Endometrium (tissue), 2 donors: ENCODE measurements around the gene NDE1.
"Not testable (repeated sequence)": the region's sequence is repeated elsewhere in the genome, so short reads cannot be mapped to it uniquely, and the experiment has no call there.

Experiments used
- FAIRE-seq: peaks from 2 replicates; lab custom pipeline; 2012; peaks lifted over from hg19 to GRCh38; lab: Jason Lieb, UNC
- donor health status: control.
- donor health status: control.

NDE1 gene

DNA sequence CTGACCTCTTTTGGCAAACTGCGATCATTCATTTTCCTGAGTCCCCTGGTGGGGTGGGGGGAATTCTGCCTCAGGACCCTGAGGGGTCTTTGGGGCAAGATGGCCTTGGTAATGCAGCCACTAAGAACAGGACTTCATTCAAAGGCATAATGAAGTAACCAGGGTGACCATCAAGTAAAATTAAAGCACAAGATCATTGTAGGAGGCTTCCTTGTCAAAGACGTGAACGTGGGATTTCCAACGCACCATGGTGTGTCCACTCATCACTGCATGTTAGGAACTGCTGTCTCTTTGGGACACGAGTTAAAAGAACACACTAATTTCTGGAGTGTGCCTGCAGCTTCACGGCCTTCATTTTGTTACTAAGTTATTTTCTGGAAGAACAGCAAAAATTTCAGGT is 51.3 kb downstream of the NDE1 start:
- FAIRE-seq: no peak

DNA sequence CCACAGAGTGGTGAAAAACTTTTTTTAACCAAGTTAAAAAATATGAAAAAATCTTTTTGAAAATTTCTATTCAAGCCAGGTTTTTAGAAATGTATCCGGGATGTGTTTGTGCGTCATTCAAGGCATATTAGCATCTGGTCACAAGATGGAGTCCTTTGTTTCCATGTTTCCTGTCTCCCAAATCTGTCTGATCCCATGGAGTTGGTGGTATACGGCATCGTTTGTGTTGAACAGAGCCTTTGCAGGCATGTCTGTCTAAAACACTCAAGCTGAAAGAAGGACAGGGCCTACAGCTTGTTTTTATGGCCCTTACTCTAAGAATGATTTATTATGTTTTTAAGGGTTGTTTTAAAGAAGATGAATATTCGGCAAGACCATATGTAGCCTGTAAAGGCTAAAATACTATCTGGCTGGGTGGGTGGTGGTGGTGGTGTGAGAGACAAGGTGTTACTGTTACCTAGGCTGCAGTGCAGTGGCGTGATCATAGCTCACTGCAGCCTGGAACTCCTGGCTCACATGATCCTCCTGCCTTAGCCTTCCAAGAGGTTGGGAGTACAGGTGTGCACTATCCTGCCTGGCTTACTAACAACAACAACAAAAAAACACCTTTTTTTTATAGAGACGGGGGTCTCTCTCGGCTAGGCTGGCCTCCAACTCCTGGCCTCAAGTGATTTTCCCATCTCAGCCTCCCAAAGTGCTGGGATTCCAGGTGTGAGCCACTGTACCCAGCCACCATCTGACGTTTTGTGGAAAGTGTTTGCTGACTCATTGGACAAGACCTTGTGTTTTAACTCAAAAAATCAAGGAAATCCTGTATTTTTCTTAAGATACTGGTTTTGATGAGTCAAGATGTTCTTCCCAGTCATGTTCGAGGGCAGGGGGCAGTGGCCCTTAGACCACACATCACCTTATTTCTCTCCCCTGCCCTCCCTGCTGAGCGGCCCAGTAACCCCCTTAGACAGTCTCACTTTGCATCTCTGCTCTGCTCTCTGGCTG is 52.2 kb downstream of the NDE1 start:
- no peak for FAIRE-seq

DNA sequence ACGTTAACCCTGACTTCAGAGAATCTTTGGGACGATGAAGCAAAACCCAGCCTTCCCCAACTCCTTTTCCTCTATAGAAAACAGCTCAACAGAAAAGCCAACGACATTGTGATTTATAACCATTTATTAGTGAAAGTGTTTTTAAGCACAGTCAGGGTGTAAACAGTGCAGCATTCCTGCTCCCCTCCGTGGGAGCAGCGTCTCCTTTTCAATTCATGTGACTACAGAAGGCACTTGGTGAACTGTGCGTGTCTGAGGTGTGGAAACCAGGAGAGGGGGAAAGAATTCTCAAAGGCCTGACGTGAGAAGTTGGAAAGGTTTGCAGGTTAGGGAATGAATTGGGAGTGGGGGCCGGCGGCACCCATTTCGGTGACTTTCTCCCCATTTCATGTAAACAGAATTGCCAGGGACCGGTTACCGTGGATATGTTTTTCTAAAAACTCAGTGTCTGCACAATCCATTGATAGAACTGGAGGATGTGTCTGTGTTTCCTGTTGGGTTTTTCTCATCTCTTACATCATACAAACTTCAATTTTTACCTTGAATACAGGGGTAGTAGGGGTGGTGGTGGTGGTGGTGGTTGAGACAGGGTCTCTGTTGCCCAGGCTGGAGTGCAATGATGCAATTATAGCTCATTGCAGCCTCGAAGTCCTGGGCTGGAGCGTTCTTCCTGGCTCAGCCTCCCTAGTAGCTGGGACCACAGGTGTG is 53.1 kb downstream of the NDE1 start:
- no peak for FAIRE-seq

DNA sequence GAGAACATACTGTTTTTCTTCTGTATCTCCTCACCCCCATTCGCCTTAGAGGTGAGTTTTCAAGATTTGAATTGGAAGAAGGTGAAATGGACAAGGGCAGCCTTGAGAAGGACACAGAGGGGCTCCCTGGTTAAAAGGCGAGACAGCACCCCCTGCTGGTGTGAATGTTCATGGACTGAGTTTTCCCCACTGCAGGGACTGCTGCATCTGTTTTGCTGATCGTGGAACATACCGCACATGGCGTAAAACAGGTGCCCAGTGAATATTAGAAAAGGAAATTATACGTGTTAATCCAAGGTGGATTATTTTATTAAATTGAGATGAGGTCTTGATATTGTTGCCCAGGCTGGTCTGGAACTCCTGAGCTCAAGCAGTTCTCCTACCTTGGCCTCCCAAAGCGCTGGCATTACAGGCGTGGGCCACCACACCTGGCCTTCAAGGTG is 54.5 kb downstream of the NDE1 start:
- no peak for FAIRE-seq

DNA sequence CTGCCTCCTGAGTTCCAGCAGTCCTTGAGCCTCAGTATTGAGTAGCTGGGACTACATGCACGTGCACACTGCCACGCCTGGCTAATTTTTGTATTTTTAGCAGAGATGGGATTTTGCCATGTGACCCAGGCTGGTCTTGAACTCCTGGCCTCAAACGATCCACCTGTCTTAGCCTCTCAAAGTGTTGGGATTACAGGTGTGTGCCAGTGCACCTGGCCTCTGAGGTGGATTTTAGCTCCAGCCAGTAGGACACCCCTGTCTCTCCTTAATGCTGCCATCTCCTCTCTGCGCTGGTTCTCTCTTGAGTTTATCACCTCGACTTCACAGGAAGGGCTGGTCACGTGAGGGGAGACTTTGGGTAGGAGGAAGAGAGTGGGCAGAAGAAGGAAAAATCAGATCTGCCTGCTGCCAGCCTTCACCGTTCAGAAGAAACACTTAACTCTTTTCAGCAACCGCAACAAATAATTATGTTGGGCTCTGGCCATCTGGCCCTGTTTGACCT is 55.1 kb downstream of the NDE1 start:
- FAIRE-seq: no peak

DNA sequence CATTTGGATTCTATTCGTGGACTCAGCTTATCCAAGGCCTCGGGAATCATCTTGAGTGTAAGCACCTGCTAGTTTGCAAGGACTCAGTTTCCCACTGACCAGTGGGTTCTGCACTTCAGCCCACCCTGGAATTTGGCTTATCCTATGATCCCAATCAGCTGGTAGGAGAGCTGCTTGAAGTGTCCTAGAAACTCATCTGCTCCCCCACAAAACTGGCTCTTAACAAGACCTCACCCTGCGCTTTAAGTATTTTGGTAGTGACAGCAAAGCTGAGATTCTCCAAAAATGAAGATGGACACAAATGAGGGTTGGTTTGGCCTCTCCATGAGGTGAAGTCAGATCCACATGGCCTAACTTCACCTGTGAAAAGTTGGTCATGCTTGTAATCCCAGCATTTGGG is 57.3 kb downstream of the NDE1 start:
- FAIRE-seq: no peak

DNA sequence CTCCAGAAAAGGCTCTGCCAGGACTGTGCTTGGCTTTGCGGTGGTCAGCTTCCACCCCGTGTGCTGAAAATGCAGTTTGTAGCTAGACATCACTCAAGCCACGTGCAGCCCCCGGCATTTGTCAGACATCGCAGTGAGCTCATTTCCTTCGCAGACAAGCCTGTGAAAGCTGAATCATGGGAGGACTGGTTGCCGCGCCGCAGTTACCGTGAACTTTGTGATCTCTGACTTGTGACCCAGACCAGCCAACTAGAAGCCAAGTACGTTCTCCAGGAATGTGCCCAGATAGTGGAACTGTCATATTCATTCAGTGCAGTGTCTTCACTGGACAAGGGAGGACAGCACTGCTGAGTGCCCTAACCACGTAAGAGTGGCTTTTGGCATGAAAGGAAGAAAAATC is 58.1 kb downstream of the NDE1 start:
- FAIRE-seq: no peak

DNA sequence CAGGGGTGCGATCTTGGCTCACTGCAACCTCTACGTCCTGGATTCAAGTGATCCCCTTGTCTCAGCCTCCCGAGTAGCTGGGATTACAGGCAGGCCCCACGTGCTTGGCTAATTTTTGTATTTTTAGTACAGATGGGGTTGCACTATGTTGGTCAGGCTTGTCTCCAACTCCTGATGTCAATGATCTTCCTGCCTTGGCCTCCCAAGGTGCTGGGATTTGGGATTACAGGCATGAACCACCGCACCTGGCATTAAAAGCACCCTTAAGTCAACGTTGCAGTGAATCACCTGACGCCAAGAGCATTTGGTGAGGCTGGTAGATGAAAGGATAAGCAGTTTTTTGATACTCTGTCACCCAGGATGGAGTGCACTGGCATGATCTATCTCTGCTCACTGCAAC is 59.0 kb downstream of the NDE1 start:
- no peak for FAIRE-seq

DNA sequence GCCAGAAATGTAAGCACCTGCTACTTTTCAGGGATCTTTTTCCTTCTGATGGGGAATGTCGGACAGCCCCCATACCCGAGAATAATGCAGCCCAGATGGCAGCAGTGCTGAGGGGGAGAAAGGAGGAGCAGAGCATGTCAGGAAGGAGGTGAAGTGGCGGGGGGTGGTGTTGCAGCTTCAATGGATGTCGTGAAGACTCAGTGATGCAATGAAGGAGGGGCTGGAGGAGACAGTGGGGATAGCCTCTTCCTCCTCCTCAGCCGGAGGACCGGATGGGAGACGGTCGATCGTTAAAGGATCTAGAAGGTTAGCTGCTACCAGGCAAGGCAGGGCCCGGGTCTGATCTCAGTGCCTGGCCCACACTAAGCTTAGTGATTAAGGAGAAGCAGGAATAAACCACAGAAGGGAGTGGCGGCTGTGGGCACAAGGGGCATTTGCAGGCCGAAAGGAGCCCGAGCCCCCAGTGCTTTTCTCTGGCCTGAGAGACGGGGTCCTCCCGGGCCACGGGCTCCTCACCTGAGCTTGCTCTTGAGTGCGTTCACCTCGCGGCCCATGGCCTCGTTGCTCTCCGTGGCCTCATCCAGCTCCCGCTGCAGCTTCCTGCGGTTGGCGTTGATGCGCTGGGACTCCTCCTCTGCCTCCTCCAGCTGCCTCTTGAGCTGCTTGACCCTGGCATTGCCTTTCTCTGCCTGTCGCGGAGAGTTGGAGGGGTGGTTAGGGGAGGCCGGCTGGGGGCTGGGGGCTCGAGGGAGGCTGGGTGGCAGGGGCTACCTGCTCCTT is 64.5 kb downstream of the NDE1 start:
- no peak for FAIRE-seq

DNA sequence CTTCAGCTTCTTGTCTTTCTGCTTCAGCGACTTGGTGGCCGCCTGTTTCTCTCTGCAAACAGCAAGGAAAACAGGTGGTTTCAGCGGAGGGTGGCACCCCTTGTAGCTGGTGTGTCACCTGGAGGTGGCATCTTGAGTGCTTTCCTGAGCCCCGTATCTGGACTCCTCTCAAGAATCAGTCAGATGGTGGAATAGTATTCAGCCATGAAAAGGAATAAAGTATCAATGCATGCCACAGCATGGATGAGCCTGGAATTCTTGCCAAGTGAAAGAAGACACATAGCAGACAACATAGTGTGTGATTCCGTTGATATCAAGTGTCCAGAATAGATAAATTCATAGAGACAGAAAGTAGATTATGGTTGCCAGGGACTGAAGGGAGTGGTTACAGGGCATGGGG is 65.2 kb downstream of the NDE1 start:
- no peak for FAIRE-seq

DNA sequence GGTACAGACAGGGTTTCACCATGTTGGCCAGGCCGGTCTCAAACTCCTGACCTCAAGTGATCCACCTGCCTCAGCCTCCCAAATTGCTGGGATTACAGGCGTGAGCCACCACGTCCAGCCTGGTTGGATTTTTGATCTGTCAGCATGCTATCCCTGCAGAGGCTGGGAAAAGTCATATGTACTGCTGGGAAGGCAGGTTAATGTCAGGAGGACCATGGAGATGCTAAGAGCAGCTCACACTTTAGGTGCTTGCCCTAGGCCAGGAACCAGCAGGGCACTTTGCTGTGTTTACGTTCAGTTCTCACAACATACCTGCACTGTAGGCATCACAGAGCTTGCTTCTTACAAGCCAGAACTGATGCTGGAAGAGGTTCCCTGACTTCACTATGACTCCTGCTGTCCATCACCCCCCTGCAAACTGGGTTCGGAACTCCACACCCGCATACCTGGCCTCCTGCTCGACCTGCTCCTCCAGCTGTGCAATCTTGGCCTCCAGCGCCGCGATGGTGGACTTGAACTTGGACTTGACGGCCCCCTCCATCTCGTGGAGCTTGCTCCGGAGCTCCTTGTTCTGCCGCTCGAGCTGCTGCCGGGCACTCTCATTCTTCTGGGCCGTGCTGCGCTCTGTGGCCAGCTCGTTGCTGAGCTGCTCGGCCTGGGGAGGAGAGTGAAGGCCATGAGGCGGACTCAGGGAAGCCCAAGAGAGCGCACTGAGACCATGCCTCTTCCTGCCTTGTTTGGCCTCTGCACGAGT is 66.8 kb downstream of the NDE1 start:
- no peak for FAIRE-seq

DNA sequence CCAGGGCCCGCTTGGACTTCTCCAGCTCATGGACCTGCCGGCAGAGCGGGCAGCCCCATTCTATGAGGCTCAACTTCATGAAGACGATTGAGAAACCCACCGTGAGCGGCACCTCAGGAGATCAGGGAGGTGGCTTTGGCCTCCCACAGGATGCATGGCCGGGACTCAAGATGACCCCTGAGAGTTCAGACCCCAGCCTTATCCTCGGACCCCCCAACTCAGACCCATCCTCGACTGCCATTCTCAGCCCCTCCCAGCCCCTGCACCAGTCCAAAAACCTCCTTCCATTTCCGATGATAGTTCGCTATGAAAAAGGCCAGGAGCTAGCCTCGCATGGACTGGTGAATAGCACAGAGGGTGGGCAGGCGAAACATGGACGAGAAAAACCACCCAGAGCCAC is 71.0 kb downstream of the NDE1 start:
- no peak for FAIRE-seq

DNA sequence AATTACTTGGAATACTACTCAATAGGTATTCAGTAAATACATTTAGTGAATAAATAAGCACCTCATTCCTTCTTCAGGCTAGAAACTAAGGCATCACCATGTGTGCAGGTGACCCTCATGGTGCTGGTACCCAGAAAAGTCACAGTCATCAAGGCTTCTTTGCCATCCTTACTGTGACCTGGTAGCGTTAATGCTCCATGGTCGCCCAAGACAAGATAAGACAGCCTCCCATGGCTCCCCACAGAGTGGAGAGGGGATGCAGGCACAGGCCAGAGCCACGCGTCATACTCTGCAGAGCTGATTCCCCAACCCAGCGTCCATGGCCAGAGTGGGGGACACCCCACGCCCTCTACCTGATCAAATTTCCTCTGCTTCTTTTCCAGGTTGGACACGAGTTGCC is 73.8 kb downstream of the NDE1 start:
- FAIRE-seq: no peak

DNA sequence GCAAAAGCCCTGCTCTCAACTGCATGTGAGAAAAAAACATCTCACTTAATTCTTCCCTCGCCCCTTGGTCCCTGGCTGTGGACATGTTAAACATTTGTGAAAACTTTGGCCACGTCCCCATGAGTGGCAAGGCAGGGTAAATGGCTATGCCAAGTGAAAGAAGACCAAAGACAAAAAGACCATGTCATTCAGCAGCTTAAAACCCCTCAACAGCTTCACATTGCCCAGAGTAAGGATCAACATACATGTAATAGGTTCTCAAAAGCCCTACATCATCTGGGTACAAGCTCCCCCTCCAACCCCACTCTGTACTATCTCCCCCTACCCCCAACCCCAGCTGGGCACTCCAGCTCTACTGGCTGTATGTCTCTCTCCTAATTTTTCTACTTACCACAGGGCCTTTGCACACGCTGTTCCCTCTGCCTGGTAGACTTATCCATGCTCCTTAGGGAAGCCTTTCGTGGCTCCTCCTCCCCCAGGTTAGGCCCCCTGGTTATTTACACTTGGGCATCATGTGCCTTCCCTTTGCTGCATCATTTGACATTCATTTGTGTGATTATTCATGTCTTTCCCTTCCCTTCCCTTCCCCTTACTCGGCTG is 75.7 kb downstream of the NDE1 start:
- no peak for FAIRE-seq

DNA sequence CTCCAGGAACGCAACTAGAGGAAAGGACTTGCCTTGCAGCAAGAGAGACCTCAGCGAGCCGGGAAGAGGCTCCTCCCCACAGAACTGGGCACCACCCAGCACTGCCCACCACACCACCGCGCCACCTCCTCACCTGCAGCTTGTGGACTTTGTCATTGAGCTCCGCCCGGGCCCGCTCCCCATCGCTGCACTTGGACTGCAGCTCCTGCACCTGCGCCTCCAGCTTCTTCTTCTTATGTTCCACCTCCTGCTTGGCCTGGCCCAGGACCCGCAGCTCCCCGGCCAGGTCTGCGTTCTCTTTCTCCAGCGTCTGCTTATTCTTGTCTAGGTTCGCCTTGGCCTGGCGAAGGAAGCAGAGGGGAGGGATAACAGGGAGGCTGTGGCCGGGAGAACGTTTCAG is 76.7 kb downstream of the NDE1 start:
- FAIRE-seq: no peak

DNA sequence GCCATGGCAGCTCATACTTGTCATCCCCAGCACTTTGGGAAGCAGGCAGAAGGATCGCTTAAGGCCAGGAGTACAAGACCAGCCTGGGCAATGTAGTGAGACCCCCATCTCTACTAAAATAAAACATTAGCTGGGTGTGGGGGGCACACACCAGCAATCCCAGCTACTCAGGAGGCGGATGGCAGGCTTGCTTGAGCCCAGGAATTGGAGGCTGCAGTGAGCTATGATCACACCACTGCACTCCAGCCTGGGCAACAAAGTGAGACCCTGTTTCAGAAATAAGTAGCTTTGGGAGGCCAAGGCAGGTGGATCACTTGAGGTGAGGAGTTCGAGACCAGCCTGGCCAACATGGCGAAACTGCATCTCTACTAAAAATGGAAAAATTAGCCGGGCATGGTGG is 77.7 kb downstream of the NDE1 start:
- not testable (repeated sequence) for FAIRE-seq

DNA sequence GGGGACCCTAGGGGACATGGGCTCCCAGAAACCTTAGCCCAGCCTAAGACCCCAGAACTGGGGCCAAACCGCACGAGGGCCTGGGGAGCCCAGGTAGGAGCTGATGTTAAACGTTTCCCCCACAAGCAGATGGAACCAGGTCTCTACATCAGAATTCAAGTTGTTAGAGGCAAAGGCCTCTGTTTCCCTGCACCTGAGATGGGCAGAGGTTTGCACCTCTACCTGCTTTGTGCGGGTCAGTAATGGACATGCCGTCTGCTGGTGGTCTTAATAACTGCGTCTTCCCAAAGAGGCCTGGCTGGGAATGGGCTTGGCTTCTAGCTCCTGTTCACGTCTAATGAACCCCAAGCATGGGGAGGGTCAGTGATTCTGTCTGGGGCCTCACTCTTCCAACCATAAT is 79.1 kb downstream of the NDE1 start:
- no peak for FAIRE-seq

DNA sequence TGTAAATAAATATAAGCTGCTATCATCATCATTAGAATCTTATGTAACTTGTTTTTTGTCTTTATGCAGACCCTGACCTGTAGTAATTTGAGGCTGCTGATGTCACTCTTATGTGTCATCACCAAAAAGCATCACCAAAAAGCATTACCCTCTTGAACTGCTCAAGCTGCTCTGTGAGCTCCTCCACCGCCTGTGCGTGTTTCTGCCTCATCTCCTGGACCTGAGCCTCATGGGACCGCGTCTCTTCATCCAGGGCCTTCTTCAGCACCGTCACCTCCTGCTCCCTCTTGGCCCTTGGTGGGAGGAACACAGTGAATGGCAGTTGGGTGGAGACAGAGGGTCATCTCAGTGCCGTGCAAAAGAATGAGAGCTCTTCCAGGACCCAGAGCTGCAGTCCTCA is 82.4 kb downstream of the NDE1 start:
- FAIRE-seq: no peak

DNA sequence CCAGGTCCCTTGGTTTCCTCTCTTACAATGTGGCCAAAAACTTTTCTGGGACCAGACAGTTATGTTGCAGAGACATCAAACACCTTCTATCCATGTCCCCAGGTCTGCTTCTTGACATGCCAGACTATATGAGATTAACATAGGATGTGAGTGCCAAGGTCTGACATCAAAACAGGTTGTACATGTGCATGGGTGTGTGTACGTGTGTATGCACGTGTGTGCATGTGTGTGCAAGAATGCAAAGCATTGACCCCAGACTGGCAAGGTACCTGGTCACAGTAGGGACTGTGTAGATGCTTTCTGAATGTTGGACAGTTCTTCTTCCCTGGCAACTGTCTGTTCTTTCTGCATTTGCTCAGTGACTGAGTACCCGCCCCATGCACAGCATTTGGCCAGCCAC is 85.6 kb downstream of the NDE1 start:
- no peak for FAIRE-seq

DNA sequence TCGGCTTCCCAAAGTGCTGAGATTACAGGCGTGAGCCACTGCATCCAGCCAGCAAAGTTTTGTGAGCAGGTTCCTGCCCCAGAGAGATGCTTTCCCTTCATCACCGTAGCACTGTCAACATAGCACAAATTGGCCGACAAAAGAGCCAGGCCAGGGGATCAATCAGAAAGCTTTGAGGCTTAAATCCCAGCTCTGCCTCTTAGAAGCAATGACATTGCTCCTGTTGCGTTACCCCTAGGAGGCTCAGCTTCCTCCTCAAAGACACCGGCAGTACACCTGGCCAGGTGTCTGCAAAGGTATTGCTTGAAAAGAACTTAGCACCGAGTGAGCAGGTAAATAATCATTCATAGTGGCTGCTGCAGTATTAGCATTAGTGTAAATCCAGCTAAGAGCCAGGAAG is 86.5 kb downstream of the NDE1 start:
- no peak for FAIRE-seq

DNA sequence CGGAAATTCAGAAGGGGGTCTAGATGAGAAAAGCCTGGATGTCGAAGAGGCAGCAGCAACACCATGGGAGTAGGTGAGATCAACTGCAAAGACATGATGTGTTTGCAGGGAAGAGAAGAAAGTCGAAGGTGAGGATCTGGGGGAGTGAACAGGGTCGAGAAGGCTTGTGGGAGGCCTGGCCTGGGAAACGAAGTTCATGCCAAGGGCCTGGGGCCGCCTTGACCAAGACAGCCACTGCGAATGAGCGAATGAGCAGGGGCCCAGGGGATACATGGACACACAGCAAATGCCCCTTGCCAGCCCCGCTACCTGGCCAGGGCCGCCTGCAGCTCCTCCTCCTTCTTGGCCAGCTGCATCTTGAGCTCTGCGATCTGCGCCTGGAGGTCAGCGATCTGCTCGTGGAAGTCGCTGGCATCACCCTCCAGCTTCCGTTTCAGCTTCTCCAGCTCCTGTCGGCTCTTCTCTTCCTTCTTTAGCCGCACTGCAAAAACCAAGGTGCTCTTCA is 87.1 kb downstream of the NDE1 start:
- FAIRE-seq: no peak
